Kidney (tissue), 14 donors: ENCODE data around the gene CARHSP1. TPM values are rescaled to one million over a fixed set of nuclear protein-coding genes. Genes with fewer than 3 reads are reported as not detected.

Experiments used
- DNase-seq, 5 donors: peaks; one replicate each; pipeline ENCODE4 v3.0.0-alpha.2; 2013 to 2020
- FAIRE-seq: peaks from 2 replicates; lab custom pipeline; 2012; peaks lifted over from hg19 to GRCh38; lab: Jason Lieb, UNC
- H3K27ac ChIP-seq, 2 donors: one replicate each; pipeline ENCODE4 v1.7.0; 2013; ENCODE audit warnings: low read depth in 2 of 2, low read length in 2 of 2, inconsistent platforms in 1 of 2
- H3K27me3 ChIP-seq: one replicate; pipeline ENCODE4 v1.7.1; 2013; ENCODE audit warnings: low read length, inconsistent platforms; ENCODE audit not compliant: control insufficient read depth, insufficient read depth
- H3K36me3 ChIP-seq, 3 donors: one replicate each; pipeline versions ENCODE4 v1.7.0 to v1.7.1; 2013; ENCODE audit warnings: low read length in 3 of 3, control low read depth in 1 of 3, inconsistent platforms in 1 of 3; ENCODE audit not compliant: insufficient read depth in 3 of 3, control insufficient read depth in 2 of 3
- H3K4me1 ChIP-seq, 3 donors: one replicate each; pipeline versions ENCODE4 v1.7.0 to v1.7.1; 2013; ENCODE audit warnings: low read length in 3 of 3, inconsistent platforms in 1 of 3, low read depth in 1 of 3; ENCODE audit not compliant: control insufficient read depth in 2 of 3, insufficient read depth in 2 of 3
- H3K4me3 ChIP-seq, 3 donors: one replicate each; pipeline versions ENCODE4 v1.7.0 to v1.8.1; 2013; ENCODE audit warnings: low read length in 3 of 3, control low read depth in 1 of 3, inconsistent platforms in 1 of 3
- H3K9ac ChIP-seq, 3 donors: one replicate each; pipeline versions ENCODE4 v1.7.0 to v1.7.1; 2013; ENCODE audit warnings: low read length in 3 of 3, control low read depth in 1 of 3, inconsistent platforms in 1 of 3
- H3K9me3 ChIP-seq, 3 donors: one replicate each; pipeline versions ENCODE4 v1.7.0 to v1.7.1; 2013; ENCODE audit warnings: low read length in 3 of 3, control low read depth in 1 of 3, inconsistent platforms in 1 of 3; ENCODE audit not compliant: control insufficient read depth in 2 of 3, insufficient read depth in 1 of 3
- intact Hi-C: fragments of 100-400 bp; cut with DNase I; formaldehyde crosslinking; loops from one replicate; pipeline ENCODE4 v1.11.1; 2022
- polyA plus RNA-seq: library from polyadenylated mRNA; stranded (reverse); fragments of 350-450 nt; fragmentation: Illumina TruSeq; extraction: RNeasy Lipid Tissue Mini Kit (QIAGEN cat#74804); gene quantifications from one replicate; pipeline ENCODE4 v1.2.3, GENCODE V29; 2014; ENCODE audit warnings: low read depth, low replicate concordance; ENCODE audit not compliant: insufficient read depth
- total RNA-seq: library from RNA; stranded (reverse); fragmentation: NEBNext Ultra II Directional; extraction: Animal tissue kit (Norgen Biotek cat#: 25700); gene quantifications from one replicate; pipeline ENCODE4 v1.2.1, GENCODE V29; 2021
- TF ChIP-seq, protein P1 (sequence below): IDR thresholded peaks from 3 replicates; pipeline ENCODE4 v1.5.1; 2012; ENCODE audit warnings: mild to moderate bottlenecking, moderate library complexity, borderline replicate concordance; ENCODE audit not compliant: insufficient read depth; ENCODE audit errors: extremely low read depth
- donor health status: control.
- donor health status: control.
- donor health status: control.
- donor health status: control.
- donor health status: control.
- donor health status: DM: yes; HTN: yes; CAD: no.
- donor health status: Normal renal cell carcinoma (clear cell type).

CARHSP1 gene
- total and polyA plus RNA-seq, 2 donors from 2014 or later: 130 to 134 TPM

DNA sequence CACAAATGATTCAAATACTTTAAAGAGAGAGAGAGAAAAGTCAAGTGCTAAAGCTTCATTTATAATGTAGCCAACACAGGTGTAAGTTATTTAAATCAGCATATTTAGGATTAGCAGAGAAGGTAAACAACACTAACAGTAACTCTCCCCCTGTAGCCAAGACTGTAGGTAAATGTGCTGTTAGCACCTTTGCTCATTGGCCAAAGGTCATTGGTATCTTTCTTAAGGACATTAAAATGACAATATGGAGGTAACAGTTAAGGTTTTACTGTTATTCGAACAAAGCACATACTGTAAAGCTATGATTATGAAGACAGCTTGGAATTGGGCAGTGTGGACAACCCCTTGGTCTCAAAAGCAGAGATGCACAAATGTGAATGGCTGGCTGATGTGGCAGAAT is 42.0 kb upstream of the CARHSP1 start:
- intact Hi-C loops: no loop called here
- no peak overlapping the region for H3K27ac ChIP-seq
- H3K4me3 ChIP-seq: no peak overlapping the region
- no peak for DNase-seq
- no peak overlapping the region for H3K9ac ChIP-seq
- peaks cover 11 to 59% (median 31%) of the 10 kb centered on the region in 3 donors for H3K36me3 ChIP-seq
- no peak for FAIRE-seq
- no peaks in the 10 kb centered on the region for H3K9me3 ChIP-seq
- TF ChIP-seq, protein P1, sequence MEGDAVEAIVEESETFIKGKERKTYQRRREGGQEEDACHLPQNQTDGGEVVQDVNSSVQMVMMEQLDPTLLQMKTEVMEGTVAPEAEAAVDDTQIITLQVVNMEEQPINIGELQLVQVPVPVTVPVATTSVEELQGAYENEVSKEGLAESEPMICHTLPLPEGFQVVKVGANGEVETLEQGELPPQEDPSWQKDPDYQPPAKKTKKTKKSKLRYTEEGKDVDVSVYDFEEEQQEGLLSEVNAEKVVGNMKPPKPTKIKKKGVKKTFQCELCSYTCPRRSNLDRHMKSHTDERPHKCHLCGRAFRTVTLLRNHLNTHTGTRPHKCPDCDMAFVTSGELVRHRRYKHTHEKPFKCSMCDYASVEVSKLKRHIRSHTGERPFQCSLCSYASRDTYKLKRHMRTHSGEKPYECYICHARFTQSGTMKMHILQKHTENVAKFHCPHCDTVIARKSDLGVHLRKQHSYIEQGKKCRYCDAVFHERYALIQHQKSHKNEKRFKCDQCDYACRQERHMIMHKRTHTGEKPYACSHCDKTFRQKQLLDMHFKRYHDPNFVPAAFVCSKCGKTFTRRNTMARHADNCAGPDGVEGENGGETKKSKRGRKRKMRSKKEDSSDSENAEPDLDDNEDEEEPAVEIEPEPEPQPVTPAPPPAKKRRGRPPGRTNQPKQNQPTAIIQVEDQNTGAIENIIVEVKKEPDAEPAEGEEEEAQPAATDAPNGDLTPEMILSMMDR: no peak
- no peaks in the 10 kb centered on the region for H3K27me3 ChIP-seq
- peaks cover 0 to 1% (median 0%) of the 10 kb centered on the region in 3 donors for H3K4me1 ChIP-seq

DNA sequence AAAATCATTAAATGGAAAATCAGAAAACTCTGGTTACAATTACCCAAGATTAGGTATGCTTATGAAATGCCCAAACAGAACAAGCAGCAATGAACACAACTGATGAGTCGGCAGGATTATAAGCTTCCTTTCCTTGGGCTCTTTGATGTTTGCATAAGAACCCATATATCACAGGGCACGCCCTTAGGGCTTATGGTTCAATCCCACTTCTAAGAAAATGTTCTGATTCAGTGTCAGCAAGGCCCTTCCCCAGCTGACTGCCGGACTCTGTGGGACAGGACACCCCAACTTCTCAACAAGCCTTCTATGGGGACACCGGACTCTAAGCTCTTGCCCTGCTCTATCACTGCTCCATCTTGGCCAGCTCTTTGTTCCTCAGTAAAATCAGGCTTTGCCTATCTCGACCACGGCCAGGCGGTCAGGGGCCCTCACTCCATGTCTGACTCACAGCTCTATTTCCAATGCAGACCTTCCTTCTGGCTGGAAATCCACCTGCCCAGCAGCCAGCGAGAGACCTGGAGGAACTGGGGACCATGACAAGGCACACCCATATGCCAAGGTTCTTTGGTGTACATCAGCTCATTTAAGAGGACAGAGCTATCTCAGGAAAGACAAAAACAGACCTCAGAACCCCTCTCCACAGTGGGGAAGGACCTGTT is 40.1 kb upstream of the CARHSP1 start:
- intact Hi-C loops: no loop called here
- no peak for FAIRE-seq
- Histone ChIP-seq H3K27ac (no peak overlapping the region), H3K4me1 (no peaks in the 10 kb centered on the region), H3K27me3 (no peaks in the 10 kb centered on the region), H3K9me3 (no peaks in the 10 kb centered on the region), H3K9ac (no peak overlapping the region), H3K36me3 (peaks cover 12 to 52% (median 39%) of the 10 kb centered on the region in 3 donors), H3K4me3 (no peak overlapping the region)
- DNase-seq: no peak
- TF ChIP-seq, protein P1: no peak

DNA sequence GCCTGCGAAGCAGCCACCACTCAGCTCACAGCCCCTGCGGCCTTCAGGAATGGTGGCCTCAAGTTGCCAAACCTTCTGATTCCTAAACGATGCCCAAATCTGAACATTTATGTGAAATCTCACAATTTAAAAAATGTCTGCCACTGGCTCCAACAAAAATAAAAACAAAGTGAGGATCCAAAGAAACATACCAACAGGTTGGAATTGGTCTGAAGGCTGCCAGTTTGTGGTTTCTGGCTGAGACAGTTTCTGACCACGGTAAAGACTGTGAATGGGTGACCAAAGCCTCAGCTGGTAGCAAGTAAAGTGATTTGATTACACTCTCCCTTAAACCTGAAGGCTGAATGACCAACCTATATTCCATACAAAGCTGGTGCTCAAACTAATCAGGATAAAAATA is 38.3 kb upstream of the CARHSP1 start:
- H3K9me3 ChIP-seq: no peaks in the 10 kb centered on the region
- no peak overlapping the region for H3K4me3 ChIP-seq
- DNase-seq: no peak
- TF ChIP-seq, protein P1: no peak
- intact Hi-C loops: no loop called here
- no peak overlapping the region for H3K27ac ChIP-seq
- no peaks in the 10 kb centered on the region for H3K27me3 ChIP-seq
- no peak overlapping the region for H3K9ac ChIP-seq
- H3K4me1 ChIP-seq: no peaks in the 10 kb centered on the region
- peaks cover 12 to 59% (median 45%) of the 10 kb centered on the region in 3 donors for H3K36me3 ChIP-seq
- FAIRE-seq: no peak
